CD14-positive monocyte (primary cell): Measurements from ENCODE around the gene ZNF784. TPM values are rescaled to one million over a fixed set of nuclear protein-coding genes. Genes with fewer than 3 reads are reported as not detected.

Source experiments
- DNase-seq, 3 donors: peaks; one replicate each; pipeline ENCODE4 v3.0.0-alpha.2; 2011 to 2022
- H2AFZ ChIP-seq: 2 replicates; pipeline ENCODE4 v1.6.0; 2012; ENCODE audit warnings: mild to moderate bottlenecking, low read depth, low read length, inconsistent platforms; ENCODE audit not compliant: insufficient read depth, poor library complexity, severe bottlenecking
- H3K27ac ChIP-seq, 2 donors: 1 replicate in 1 of 2; 2 replicates in 1 of 2; pipeline ENCODE4 v1.5.1; 2012 to 2013; ENCODE audit warnings: low read length in 2 of 2, control low read depth in 1 of 2, inconsistent platforms in 1 of 2, low read depth in 1 of 2, mild to moderate bottlenecking in 1 of 2
- H3K27me3 ChIP-seq, 2 donors: one replicate each; pipeline versions ENCODE4 v1.6.0 to v1.6.1; 2011 to 2013; ENCODE audit warnings: low read length in 2 of 2; ENCODE audit not compliant: control insufficient read depth in 2 of 2, insufficient read depth in 2 of 2
- H3K36me3 ChIP-seq, 2 donors: replicated peaks in 1 of 2; 1 replicate in 1 of 2; 2 replicates in 1 of 2; pipeline versions ENCODE4 v1.5.1 to v1.6.1; 2012 to 2013; ENCODE audit warnings: low read length in 2 of 2, control low read depth in 1 of 2, inconsistent platforms in 1 of 2, mild to moderate bottlenecking in 1 of 2; ENCODE audit not compliant: insufficient read depth in 2 of 2, control insufficient read depth in 1 of 2
- H3K4me1 ChIP-seq, 2 donors: 1 replicate in 1 of 2; 2 replicates in 1 of 2; pipeline versions ENCODE4 v1.5.1 to v1.6.1; 2012 to 2013; ENCODE audit warnings: low read length in 2 of 2, control low read depth in 1 of 2, inconsistent platforms in 1 of 2, mild to moderate bottlenecking in 1 of 2, moderate library complexity in 1 of 2; ENCODE audit not compliant: insufficient read depth in 2 of 2, control insufficient read depth in 1 of 2
- H3K4me2 ChIP-seq: replicated peaks from 2 replicates; pipeline ENCODE3; 2012; ENCODE audit warnings: low read length, moderate library complexity, mild to moderate bottlenecking; ENCODE audit not compliant: poor library complexity, severe bottlenecking; ENCODE audit errors: extremely low read depth
- H3K4me3 ChIP-seq, 3 experiments: fragments of 200-600 bp in 1 of 3; sonication (generic) in 1 of 3; replicated peaks in 1 of 3; 1 replicate in 2 of 3; 2 replicates in 1 of 3; pipeline ENCODE4 v1.5.1; 2011 to 2013; ENCODE audit warnings: low read length in 3 of 3, mild to moderate bottlenecking in 3 of 3, control low read depth in 2 of 3, low read depth in 2 of 3, inconsistent platforms in 1 of 3, moderate library complexity in 1 of 3
- H3K79me2 ChIP-seq: 2 replicates; pipeline ENCODE4 v1.6.0; 2012; ENCODE audit warnings: mild to moderate bottlenecking, control low read depth, inconsistent platforms, low read length, moderate library complexity; ENCODE audit not compliant: insufficient read depth
- H3K9ac ChIP-seq: 2 replicates; pipeline ENCODE4 v1.6.0; 2017; ENCODE audit warnings: low read length, mild to moderate bottlenecking; ENCODE audit not compliant: insufficient read depth, poor library complexity, severe bottlenecking
- H3K9me3 ChIP-seq, 2 donors: replicated peaks in 1 of 2; 1 replicate in 1 of 2; 2 replicates in 1 of 2; pipeline versions ENCODE4 v1.5.1 to v1.6.1; 2012 to 2013; ENCODE audit warnings: low read length in 2 of 2, control low read depth in 1 of 2; ENCODE audit not compliant: control insufficient read depth in 1 of 2, insufficient read depth in 1 of 2
- H4K20me1 ChIP-seq: 2 replicates; pipeline ENCODE4 v1.6.0; 2012; ENCODE audit warnings: mild to moderate bottlenecking, low read length, control low read depth, moderate library complexity; ENCODE audit not compliant: insufficient read depth
- H3K27ac Mint-ChIP-seq, 7 donors: one replicate each; pipeline ENCODE4 v1.8.0; 2020; ENCODE audit warnings: mild to moderate bottlenecking in 7 of 7, mixed read lengths in 7 of 7, moderate library complexity in 6 of 7, inconsistent platforms in 2 of 7
- H3K27me3 Mint-ChIP-seq, 3 donors: one replicate each; pipeline ENCODE4 v1.8.0; 2021 to 2022; ENCODE audit warnings: low read depth in 3 of 3, mild to moderate bottlenecking in 3 of 3, mixed read lengths in 3 of 3, moderate library complexity in 3 of 3, inconsistent platforms in 1 of 3
- H3K36me3 Mint-ChIP-seq, 2 donors: one replicate each; pipeline ENCODE4 v1.8.0; 2020; ENCODE audit warnings: mixed read lengths in 2 of 2, inconsistent platforms in 1 of 2, mild to moderate bottlenecking in 1 of 2
- H3K4me1 Mint-ChIP-seq: one replicate; pipeline ENCODE4 v1.8.0; 2020; ENCODE audit warnings: mild to moderate bottlenecking, mixed read lengths
- H3K4me3 Mint-ChIP-seq, 2 donors: one replicate each; pipeline ENCODE4 v1.8.0; 2020; ENCODE audit warnings: mild to moderate bottlenecking in 2 of 2, mixed read lengths in 2 of 2, moderate library complexity in 1 of 2
- H3K9me3 Mint-ChIP-seq, 7 donors: one replicate each; pipeline ENCODE4 v1.8.0; 2020 to 2022; ENCODE audit warnings: mixed read lengths in 7 of 7, mild to moderate bottlenecking in 6 of 7, moderate library complexity in 6 of 7, inconsistent platforms in 2 of 7
- CTCF ChIP-seq: fragments of 200-600 bp; IDR thresholded peaks from one replicate; pipeline ENCODE4 v1.8.0; 2022; ENCODE audit warnings: antibody characterized with exemption, mild to moderate bottlenecking
- WGBS: methylation state at CpG from one replicate; pipeline ENCODE4 v1.1.5; 2013; ENCODE audit warnings: missing lambda C conversion rate; ENCODE audit not compliant: insufficient coverage; 5-methylcytosine and 5-hydroxymethylcytosine counted together
- intact Hi-C, 2 donors: fragments of 100-400 bp; cut with micrococcal nuclease; formaldehyde crosslinking; loops; one replicate each; pipeline versions ENCODE4 v1.15.0 to v1.15.1; 2023
- polyA plus RNA-seq, 3 donors: library from polyadenylated mRNA; depleted of rRNA in 1 of 3; unstranded in 2 of 3; stranded (reverse) in 1 of 3; fragments of 300-500 nt in 2 of 3; fragments of >200 nt in 1 of 3; fragmentation: Illumina TruSeq in 2 of 3; gene quantifications; 1 replicate in 2 of 3; 2 replicates in 1 of 3; pipeline ENCODE4 v1.2.3, GENCODE V29; 2012 to 2021

Gene ZNF784
- polyA plus RNA-seq, 3 donors, result 1.5 to 5.5 (median 2.4) TPM

GRCh38 chr19:55650126-55650557, 25.8 kb upstream of the ZNF784 start:
- Histone ChIP-seq H3K4me2 (no peak overlapping the region), H4K20me1 (no peaks in the 10 kb centered on the region), H3K4me1 (peaks cover 29 to 34% of the 10 kb centered on the region in 2 donors), H3K9me3 (no peaks in the 10 kb centered on the region), H2AFZ (no peak overlapping the region), H3K79me2 (peaks cover 7% of the 10 kb centered on the region), H3K27me3 (no peaks in the 10 kb centered on the region), H3K27ac (no peak overlapping the region), H3K9ac (no peak overlapping the region), H3K4me3 (no peak overlapping the region), H3K36me3 (peaks cover 4 to 6% of the 10 kb centered on the region in 2 donors)
- Mint-ChIP-seq H3K9me3 (peaks cover 0 to 2% (median 0%) of the 10 kb centered on the region in 7 donors), H3K27me3 (peaks cover 6 to 11% (median 8%) of the 10 kb centered on the region in 3 donors), H3K4me3 (no peak overlapping the region), H3K27ac (peak overlapping the region in 1 of 7 donors; percentile 36), H3K4me1 (peaks cover 30% of the 10 kb centered on the region), H3K36me3 (peaks cover 7 to 24% of the 10 kb centered on the region in 2 donors)
- intact Hi-C loops, result loop anchor here in 1 of 2 donors (10.0 kb wide), 1 partner anchor 1455 kb away; the partner anchor contains the start of gene TSEN34
- no peak for TF ChIP-seq CTCF
- WGBS, result 84% methylated on average over 2 of the region's 4 CpGs
- DNase-seq, result no peak

GRCh38 chr19:55649268-55650125, 25.1 kb upstream of the ZNF784 start:
- WGBS, result 67% methylated on average over 14 of the region's 17 CpGs
- peak overlapping the region in 1 of 7 donors; percentile 32 for H3K27ac Mint-ChIP-seq
- DNase-seq, result no peak
- no peak for TF ChIP-seq CTCF
- H3K9me3 ChIP-seq, result no peaks in the 10 kb centered on the region
- H2AFZ ChIP-seq, result no peak overlapping the region
- peak overlapping the region; percentile 92 for H3K4me2 ChIP-seq
- H3K9ac ChIP-seq, result no peak overlapping the region
- H3K27ac ChIP-seq, result no peak overlapping the region
- no peak overlapping the region for H3K4me3 Mint-ChIP-seq
- intact Hi-C loops, result loop anchor here in 1 of 2 donors (10.0 kb wide), 1 partner anchor 1455 kb away; the partner anchor contains the start of gene TSEN34
- peaks cover 9 to 30% of the 10 kb centered on the region in 2 donors for H3K36me3 Mint-ChIP-seq
- H3K79me2 ChIP-seq, result peaks cover 11% of the 10 kb centered on the region
- H3K36me3 ChIP-seq, result peaks cover 11 to 12% of the 10 kb centered on the region in 2 donors
- H3K9me3 Mint-ChIP-seq, result peaks cover 0 to 2% (median 0%) of the 10 kb centered on the region in 7 donors
- peaks cover 32 to 38% of the 10 kb centered on the region in 2 donors for H3K4me1 ChIP-seq
- peak overlapping the region in 1 of 3 experiments; percentile 83 for H3K4me3 ChIP-seq
- no peaks in the 10 kb centered on the region for H3K27me3 ChIP-seq
- H4K20me1 ChIP-seq, result peaks cover 5% of the 10 kb centered on the region
- peaks cover 6 to 11% (median 8%) of the 10 kb centered on the region in 3 donors for H3K27me3 Mint-ChIP-seq
- peaks cover 31% of the 10 kb centered on the region for H3K4me1 Mint-ChIP-seq
